MM.1S (cell line): ENCODE results near the gene PLIN4.

ENCODE experiments used
- DNase-seq: peaks from one replicate; pipeline ENCODE4 v3.0.0-alpha.2; 2015
- H2AFZ ChIP-seq: fragments of 300-600 bp; sonication (generic); 2 replicates; pipeline ENCODE4 v1.6.0; 2016; ENCODE audit warnings: antibody characterized with exemption, low read length
- H3F3A ChIP-seq: fragments of 300-600 bp; sonication (generic); 2 replicates; pipeline ENCODE4 v1.6.1; 2016; ENCODE audit warnings: mild to moderate bottlenecking, antibody characterized with exemption, low read length, moderate library complexity, mixed read lengths; ENCODE audit not compliant: insufficient read depth
- H3K27ac ChIP-seq: fragments of 300-600 bp; sonication (generic); 2 replicates; pipeline ENCODE4 v1.5.1; 2016; ENCODE audit warnings: mild to moderate bottlenecking, low read length
- H3K27me3 ChIP-seq: fragments of 300-600 bp; sonication (generic); replicated peaks from 2 replicates; pipeline ENCODE4 v1.6.0; 2016; ENCODE audit warnings: low read length; ENCODE audit not compliant: insufficient read depth
- H3K36me3 ChIP-seq: fragments of 300-600 bp; sonication (generic); replicated peaks from 2 replicates; pipeline ENCODE4 v1.6.1; 2016; ENCODE audit warnings: mild to moderate bottlenecking, low read length, mixed read lengths; ENCODE audit not compliant: insufficient read depth
- H3K4me1 ChIP-seq: fragments of 300-600 bp; sonication (generic); 2 replicates; pipeline ENCODE4 v1.6.1; 2016; ENCODE audit warnings: low read length, mixed read lengths
- H3K4me2 ChIP-seq: fragments of 300-600 bp; sonication (generic); 2 replicates; pipeline ENCODE4 v1.6.0; 2016; ENCODE audit warnings: low read depth, low read length
- H3K4me3 ChIP-seq: fragments of 300-600 bp; sonication (generic); 2 replicates; pipeline ENCODE4 v1.5.1; 2016; ENCODE audit warnings: low read length, mixed read lengths
- H3K79me2 ChIP-seq: fragments of 300-600 bp; sonication (generic); 2 replicates; pipeline ENCODE4 v1.6.1; 2016; ENCODE audit warnings: mixed run types, low read length, mixed read lengths
- H3K9ac ChIP-seq: fragments of 300-600 bp; sonication (generic); 2 replicates; pipeline ENCODE4 v1.6.1; 2016; ENCODE audit warnings: low read length, mixed read lengths
- H3K9me2 ChIP-seq: fragments of 300-600 bp; sonication (generic); replicated peaks from 2 replicates; pipeline ENCODE4 v1.6.1; 2016; ENCODE audit warnings: mild to moderate bottlenecking, low read length, mixed read lengths; ENCODE audit not compliant: insufficient read depth
- H3K9me3 ChIP-seq: fragments of 300-600 bp; sonication (generic); replicated peaks from 2 replicates; pipeline ENCODE4 v1.6.1; 2016; ENCODE audit warnings: mild to moderate bottlenecking, low read length, mixed read lengths; ENCODE audit not compliant: insufficient read depth
- H4K20me1 ChIP-seq: fragments of 300-600 bp; sonication (generic); 2 replicates; pipeline ENCODE4 v1.6.1; 2016; ENCODE audit warnings: mild to moderate bottlenecking, low read length, moderate library complexity, mixed read lengths; ENCODE audit not compliant: insufficient read depth
- EZH2 ChIP-seq: fragments of 300-600 bp; sonication (generic); optimal IDR thresholded peaks from 2 replicates; pipeline ENCODE3; 2017; ENCODE audit warnings: low read depth, mild to moderate bottlenecking, antibody characterized with exemption, low read length, mixed read lengths
- EZH2phosphoT487 ChIP-seq: fragments of 300-600 bp; sonication (generic); IDR thresholded peaks from 2 replicates; pipeline ENCODE4 v1.6.1; 2018; ENCODE audit warnings: antibody characterized with exemption, low read length
- TF ChIP-seq, protein P1 (sequence below): fragments of 300-600 bp; sonication (generic); IDR thresholded peaks from 2 replicates; pipeline ENCODE4 v1.5.1; 2016; ENCODE audit warnings: antibody characterized with exemption, low read length, mixed read lengths

Gene PLIN4

DNA sequence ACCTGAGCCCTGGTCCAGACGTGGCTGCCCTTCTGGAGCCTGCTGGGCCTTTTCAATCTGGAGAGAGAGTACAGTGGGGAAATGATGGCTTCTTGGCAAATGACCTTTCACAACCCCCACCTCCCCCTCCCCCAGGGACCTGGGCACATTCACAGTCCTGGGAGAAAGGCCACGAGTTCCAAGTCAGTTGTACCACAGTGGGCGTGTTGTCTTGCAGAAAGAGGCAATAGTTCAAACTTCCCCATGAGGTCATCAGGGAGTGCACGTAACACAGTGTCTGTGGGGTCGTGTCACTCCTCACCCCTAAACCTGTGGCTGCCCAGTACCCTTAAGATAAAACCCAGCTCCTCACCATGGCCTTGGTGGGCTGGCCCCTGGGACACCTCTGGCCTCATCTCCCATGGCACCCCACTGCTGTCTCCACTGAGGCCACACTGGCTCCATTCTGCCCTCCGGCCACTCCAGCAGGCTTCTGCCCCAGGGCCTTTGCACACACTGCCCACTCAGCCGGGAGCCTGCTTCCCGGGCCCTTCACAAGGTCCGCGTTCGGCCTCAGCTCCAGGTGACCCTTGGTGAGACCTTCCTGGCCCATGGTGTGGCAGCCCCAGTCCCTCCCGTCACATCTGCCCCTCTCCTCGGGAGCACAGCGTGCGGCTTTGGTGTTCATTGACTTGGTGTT is 13.3 kb downstream of the PLIN4 start:
- no peaks in the 10 kb centered on the region for H4K20me1 ChIP-seq
- DNase-seq = no peak
- H2AFZ ChIP-seq = no peak overlapping the region
- H3K9me2 ChIP-seq = no peaks in the 10 kb centered on the region
- H3K27me3 ChIP-seq = no peaks in the 10 kb centered on the region
- no peak overlapping the region for H3K4me2 ChIP-seq
- H3K9me3 ChIP-seq = no peaks in the 10 kb centered on the region
- no peaks in the 10 kb centered on the region for H3F3A ChIP-seq
- no peak overlapping the region for H3K9ac ChIP-seq
- no peaks in the 10 kb centered on the region for H3K4me1 ChIP-seq
- no peak overlapping the region for H3K4me3 ChIP-seq
- no peak overlapping the region for H3K27ac ChIP-seq
- TF ChIP-seq EZH2 (no peak), EZH2phosphoT487 (no peak)
- TF ChIP-seq, protein P1, sequence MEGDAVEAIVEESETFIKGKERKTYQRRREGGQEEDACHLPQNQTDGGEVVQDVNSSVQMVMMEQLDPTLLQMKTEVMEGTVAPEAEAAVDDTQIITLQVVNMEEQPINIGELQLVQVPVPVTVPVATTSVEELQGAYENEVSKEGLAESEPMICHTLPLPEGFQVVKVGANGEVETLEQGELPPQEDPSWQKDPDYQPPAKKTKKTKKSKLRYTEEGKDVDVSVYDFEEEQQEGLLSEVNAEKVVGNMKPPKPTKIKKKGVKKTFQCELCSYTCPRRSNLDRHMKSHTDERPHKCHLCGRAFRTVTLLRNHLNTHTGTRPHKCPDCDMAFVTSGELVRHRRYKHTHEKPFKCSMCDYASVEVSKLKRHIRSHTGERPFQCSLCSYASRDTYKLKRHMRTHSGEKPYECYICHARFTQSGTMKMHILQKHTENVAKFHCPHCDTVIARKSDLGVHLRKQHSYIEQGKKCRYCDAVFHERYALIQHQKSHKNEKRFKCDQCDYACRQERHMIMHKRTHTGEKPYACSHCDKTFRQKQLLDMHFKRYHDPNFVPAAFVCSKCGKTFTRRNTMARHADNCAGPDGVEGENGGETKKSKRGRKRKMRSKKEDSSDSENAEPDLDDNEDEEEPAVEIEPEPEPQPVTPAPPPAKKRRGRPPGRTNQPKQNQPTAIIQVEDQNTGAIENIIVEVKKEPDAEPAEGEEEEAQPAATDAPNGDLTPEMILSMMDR = no peak
- H3K36me3 ChIP-seq = no peaks in the 10 kb centered on the region
- H3K79me2 ChIP-seq = no peaks in the 10 kb centered on the region

DNA sequence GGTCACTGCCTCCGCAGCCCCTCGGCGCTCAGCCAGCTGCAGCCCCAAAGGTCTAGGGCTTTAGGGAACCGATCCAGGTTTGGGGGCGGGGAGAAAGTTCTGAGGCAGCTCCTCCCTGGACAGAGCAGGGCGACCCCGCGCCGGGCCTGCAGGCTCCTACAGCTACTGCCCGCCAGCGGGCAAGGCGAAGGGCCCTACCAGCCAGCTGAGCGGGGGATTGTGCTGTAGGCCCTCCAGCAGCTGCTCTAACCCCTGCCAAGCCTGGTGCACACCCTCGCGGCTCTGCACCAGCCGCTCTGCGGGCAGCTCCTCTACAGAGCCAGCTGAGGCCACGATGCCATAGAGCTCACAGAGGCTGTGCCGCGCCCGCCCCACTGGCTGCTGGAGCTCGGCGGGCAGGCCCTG is 14.0 kb downstream of the PLIN4 start:
- Histone ChIP-seq H3K9ac (no peak overlapping the region), H3K79me2 (no peaks in the 10 kb centered on the region)

DNA sequence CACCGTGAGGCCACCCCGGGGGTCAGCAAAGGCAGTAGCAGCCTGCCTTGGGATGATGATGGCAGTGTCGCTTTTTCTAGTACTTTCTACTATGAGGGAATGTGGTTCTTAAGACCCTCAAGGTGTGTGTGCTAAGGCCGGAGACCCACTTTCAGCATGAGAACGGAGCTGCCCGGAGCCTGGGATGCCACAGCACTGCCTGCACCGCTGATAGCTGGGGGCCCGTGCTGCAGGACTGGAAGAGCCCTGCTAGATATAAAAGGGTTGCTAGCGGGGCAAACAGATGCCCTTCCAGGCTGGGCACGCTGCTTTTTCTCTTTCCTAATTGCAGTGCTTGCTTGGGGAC is 14.5 kb downstream of the PLIN4 start:
- H3K9me2 ChIP-seq = no peaks in the 10 kb centered on the region
- no peak overlapping the region for H3K4me2 ChIP-seq
- H2AFZ ChIP-seq = no peak overlapping the region
- no peaks in the 10 kb centered on the region for H3K27me3 ChIP-seq
- no peak for DNase-seq
- H3K4me3 ChIP-seq = no peak overlapping the region
- no peaks in the 10 kb centered on the region for H4K20me1 ChIP-seq
- H3K79me2 ChIP-seq = no peaks in the 10 kb centered on the region
- H3K36me3 ChIP-seq = no peaks in the 10 kb centered on the region
- TF ChIP-seq EZH2phosphoT487 = no peak
- TF ChIP-seq, protein P1 = no peak
- TF ChIP-seq EZH2 = no peak
- H3F3A ChIP-seq = no peaks in the 10 kb centered on the region
- H3K9me3 ChIP-seq = no peaks in the 10 kb centered on the region
- no peaks in the 10 kb centered on the region for H3K4me1 ChIP-seq
- H3K27ac ChIP-seq = no peak overlapping the region
- H3K9ac ChIP-seq = no peak overlapping the region

More for the DNA sequence above, 14.0 kb downstream of the PLIN4 start:
- H3F3A ChIP-seq = no peaks in the 10 kb centered on the region
- no peak overlapping the region for H3K4me3 ChIP-seq
- no peaks in the 10 kb centered on the region for H3K9me3 ChIP-seq
- no peaks in the 10 kb centered on the region for H3K9me2 ChIP-seq
- no peaks in the 10 kb centered on the region for H3K27me3 ChIP-seq
- H3K4me2 ChIP-seq = no peak overlapping the region
- no peaks in the 10 kb centered on the region for H3K36me3 ChIP-seq
- H2AFZ ChIP-seq = no peak overlapping the region
- no peak for TF ChIP-seq EZH2
- no peak for TF ChIP-seq EZH2phosphoT487
- TF ChIP-seq, protein P1 = no peak
- H3K27ac ChIP-seq = no peak overlapping the region
- no peaks in the 10 kb centered on the region for H3K4me1 ChIP-seq
- DNase-seq = no peak
- H4K20me1 ChIP-seq = no peaks in the 10 kb centered on the region
